Thymus (tissue), 11 donors: ENCODE data around the gene FUT7. TPM values are rescaled to one million over a fixed set of nuclear protein-coding genes. Genes with fewer than 3 reads are reported as not detected.

Experiments
- DNase-seq, 9 donors: peaks; one replicate each; pipeline ENCODE4 v3.0.0-alpha.2; 2013; ENCODE audit warnings: low spot score in 9 of 9, low read depth in 6 of 9, missing footprints in 1 of 9
- H3K27ac ChIP-seq, 2 donors: one replicate each; pipeline ENCODE4 v1.5.1; 2013; ENCODE audit warnings: control low read depth in 1 of 2, low read depth in 1 of 2, low read length in 1 of 2, mild to moderate bottlenecking in 1 of 2, moderate library complexity in 1 of 2
- H3K27me3 ChIP-seq, 2 donors: one replicate each; pipeline ENCODE4 v1.5.1; 2013; ENCODE audit warnings: low read length in 1 of 2; ENCODE audit not compliant: control insufficient read depth in 2 of 2, insufficient read depth in 1 of 2
- H3K36me3 ChIP-seq, 2 donors: one replicate each; pipeline ENCODE4 v1.5.1; 2013; ENCODE audit warnings: low read length in 1 of 2, mild to moderate bottlenecking in 1 of 2, moderate library complexity in 1 of 2; ENCODE audit not compliant: control insufficient read depth in 2 of 2, insufficient read depth in 2 of 2
- H3K4me1 ChIP-seq, 2 donors: one replicate each; pipeline ENCODE4 v1.5.1; 2013; ENCODE audit warnings: low read length in 2 of 2; ENCODE audit not compliant: control insufficient read depth in 2 of 2, insufficient read depth in 2 of 2
- H3K4me3 ChIP-seq, 2 donors: one replicate each; pipeline ENCODE4 v1.5.1; 2013; ENCODE audit warnings: low read length in 2 of 2, control low read depth in 1 of 2, mild to moderate bottlenecking in 1 of 2
- H3K9me3 ChIP-seq, 2 donors: one replicate each; pipeline ENCODE4 v1.5.1; 2013; ENCODE audit warnings: low read length in 1 of 2, mild to moderate bottlenecking in 1 of 2; ENCODE audit not compliant: control insufficient read depth in 2 of 2, insufficient read depth in 1 of 2
- WGBS: extraction: QIAGEN DNeasy Blood & Tissue Kit; methylation state at CpG from one replicate; pipeline ENCODE4 v1.1.7; 2013; 5-methylcytosine and 5-hydroxymethylcytosine counted together
- polyA plus RNA-seq: library from polyadenylated mRNA; stranded (reverse); fragments of 200-250 nt; gene quantifications from one replicate; pipeline ENCODE4 v1.2.3, GENCODE V29; 2013
- total RNA-seq: library from RNA; stranded (reverse); fragments of 120-200 nt; gene quantifications from one replicate; pipeline ENCODE4 v1.2.4, GENCODE V29; 2013
- donor health status: healthy.

The FUT7 gene
- total and polyA plus RNA-seq, 2 donors = 0.99 to 4.6 TPM

DNA sequence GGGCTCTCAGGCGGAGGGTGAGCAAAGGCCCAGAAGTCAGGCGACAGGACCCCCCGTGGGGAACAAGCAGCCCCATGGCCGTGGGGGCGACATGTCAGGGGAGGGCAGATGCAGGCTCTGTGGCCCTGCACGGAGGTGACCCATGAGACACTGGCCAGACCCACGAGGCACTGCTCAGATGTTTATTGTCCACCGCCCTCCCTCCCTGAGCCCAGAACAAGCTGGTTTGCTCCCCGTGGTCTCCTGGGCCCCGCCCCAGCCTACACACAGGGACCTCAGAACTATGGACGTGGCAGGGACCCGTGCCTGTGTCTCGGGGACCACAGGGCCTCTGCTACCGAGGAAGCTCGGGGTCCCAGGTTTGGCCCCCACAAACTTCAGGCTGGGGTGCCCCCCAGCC lies 1.9 kb downstream of the FUT7 start:
- no peaks in the 10 kb centered on the region for H3K9me3 ChIP-seq
- H3K27me3 ChIP-seq = peaks cover 31 to 75% of the 10 kb centered on the region in 2 donors
- H3K36me3 ChIP-seq = no peaks in the 10 kb centered on the region
- H3K27ac ChIP-seq = no peak overlapping the region
- WGBS = 31% methylated on average over 15 of the region's 15 CpGs
- peaks cover 13 to 58% of the 10 kb centered on the region in 2 donors for H3K4me1 ChIP-seq
- DNase-seq = no peak
- no peak overlapping the region for H3K4me3 ChIP-seq

DNA sequence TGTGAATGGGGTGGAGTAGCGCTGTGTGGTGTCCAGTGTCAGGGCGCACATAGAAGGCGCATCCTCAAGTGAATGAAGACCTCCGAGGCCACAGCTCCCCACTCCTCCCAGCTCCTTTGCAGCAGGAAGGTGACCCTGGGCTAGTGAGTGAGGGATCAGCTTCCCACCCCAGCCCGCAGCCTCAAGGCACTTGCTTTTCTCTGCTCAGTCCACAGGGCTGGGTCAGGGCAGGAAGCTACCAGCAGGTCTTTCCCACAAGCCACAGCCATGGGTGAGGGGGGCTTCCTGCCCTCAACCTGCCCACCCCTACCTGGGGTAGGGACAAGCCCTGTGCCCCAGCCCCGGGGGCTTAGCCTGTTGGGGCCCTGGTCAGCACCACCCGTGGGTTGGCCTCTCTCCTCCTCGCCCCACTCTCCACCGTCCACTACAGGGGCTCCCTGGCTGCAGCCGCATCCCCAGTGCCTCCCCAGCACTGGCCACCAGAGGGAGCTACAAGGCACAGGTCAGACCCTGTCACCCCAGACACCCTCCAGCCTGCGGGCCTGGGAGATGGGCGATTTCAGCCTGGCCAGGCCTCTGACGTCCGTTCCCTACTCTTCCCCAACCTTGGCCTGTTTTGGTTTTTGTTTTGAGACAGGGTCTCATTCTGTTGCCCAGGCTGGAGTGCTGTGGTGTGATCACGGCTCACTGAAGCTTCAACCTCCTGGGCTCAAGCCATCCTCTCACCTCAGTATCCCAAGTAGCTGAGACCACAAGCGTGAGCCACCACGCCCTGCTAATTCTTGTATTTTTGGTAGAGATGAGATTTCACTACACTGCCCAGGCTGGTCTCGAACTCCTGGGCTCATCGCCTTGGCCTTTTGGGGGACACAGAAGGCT lies 2.6 kb downstream of the FUT7 start:
- DNase-seq = peak in 6 of 9 donors; percentile 29 to 69 (median 58)
- Histone ChIP-seq H3K27me3 (peaks cover 28 to 68% of the 10 kb centered on the region in 2 donors), H3K4me1 (peaks cover 13 to 51% of the 10 kb centered on the region in 2 donors), H3K9me3 (no peaks in the 10 kb centered on the region), H3K36me3 (no peaks in the 10 kb centered on the region), H3K4me3 (peak overlapping the region; percentile 44 to 54), H3K27ac (no peak overlapping the region)
- 13% methylated on average over 19 of the region's 19 CpGs for WGBS

DNA sequence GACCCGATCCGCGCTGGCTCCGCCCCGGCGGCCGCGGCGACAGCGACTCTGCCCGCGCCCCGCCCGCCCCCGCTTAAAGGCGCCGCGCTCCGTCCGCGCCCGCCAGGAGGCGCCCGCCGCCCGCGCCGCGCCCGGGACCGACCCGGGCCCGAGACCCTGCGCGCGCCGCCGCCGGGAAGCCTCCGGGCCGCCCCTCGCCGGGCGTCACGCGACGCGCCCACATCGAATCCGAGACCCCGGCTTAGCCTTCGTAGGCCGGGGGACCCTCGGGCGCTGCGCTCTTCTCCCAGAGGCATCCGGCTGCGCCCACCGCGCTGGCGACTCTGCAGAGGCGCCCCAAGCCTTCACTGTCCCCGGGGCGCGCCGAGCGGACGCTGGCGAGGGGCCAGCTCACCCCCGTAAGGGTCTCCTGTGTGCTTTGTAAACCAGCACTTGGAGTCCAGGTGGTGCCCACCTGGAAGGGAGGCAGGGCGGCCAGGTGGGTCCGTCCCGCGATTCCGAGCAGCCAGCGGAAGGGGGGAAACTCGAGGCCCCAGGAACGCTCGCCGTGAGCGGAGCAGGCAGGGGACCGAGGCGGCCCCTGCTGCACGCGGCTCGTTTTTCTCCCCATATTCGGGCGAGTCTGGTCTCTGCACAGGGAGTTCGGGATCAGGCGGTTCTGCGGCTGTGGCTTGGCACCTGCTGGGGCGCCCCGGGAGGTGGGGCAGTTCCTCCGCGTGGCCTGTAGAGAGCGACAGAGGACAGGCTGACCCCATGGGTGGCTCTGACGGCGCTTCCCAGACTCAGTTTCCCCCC lies 3.4 kb downstream of the FUT7 start:
- under 1% methylated on average over 98 of the region's 98 CpGs for WGBS
- Histone ChIP-seq H3K27ac (peak overlapping the region; percentile 11 to 32), H3K27me3 (peaks cover 27 to 63% of the 10 kb centered on the region in 2 donors), H3K4me3 (peak overlapping the region; percentile 44 to 54), H3K4me1 (peaks cover 13 to 50% of the 10 kb centered on the region in 2 donors), H3K36me3 (no peaks in the 10 kb centered on the region), H3K9me3 (no peaks in the 10 kb centered on the region)
- DNase-seq = peak in 8 of 9 donors; percentile 17 to 73 (median 42)

DNA sequence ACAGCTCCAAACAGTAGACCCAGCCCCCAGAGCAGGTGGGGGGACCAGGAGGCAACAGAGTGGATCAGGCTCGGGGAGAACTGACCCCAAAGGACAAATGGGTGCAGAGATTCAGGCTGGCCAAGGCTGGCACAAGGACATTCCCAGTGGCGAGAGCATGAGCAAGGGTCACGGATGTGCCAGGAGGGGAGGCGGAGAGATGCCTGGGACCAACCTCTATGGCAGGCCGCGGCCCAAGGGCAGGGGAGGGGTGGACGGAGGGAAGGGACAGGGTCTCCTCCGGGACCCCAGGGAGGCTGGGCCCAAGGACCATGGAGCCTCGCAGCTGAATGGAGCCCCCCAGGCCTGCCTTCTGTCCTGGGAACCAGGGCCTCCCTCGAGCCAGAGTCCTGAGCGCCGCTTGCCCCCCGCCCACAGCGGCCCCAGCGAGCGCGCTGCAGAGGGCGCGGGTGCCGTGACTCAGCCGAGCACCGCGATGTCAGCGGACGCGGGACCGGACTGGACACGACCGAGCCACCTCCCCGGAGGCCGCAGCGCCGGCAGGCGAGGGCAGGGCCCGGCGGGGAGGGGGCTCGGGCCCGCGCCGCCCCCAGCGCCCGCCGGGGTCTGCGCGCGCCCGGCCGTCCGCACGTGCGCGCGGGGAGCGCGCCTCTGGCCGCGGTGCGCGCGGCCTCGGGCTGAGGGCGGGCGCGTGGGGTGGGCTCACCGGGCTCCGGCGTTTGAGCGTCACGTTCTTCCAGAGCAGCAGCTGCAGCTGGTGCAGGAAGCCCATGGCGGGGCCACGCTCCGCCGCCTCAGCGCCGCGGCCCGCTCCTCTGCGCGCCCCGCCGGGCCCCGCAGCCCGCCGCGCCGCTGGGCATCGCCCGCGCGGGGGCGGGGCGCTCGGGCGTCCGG lies 4.3 kb downstream of the FUT7 start, which contains the start of gene ABCA2:
TSS of gene ABCA2 (minus strand) at position 869 of the 894 bp plus-strand sequence. CDS start at position 772, 97 bp downstream.
- DNase-seq = no peak
- no peaks in the 10 kb centered on the region for H3K36me3 ChIP-seq
- peaks cover 13 to 47% of the 10 kb centered on the region in 2 donors for H3K4me1 ChIP-seq
- peak within 1 kb of the TSS; percentile 11 to 32 for H3K27ac ChIP-seq
- 9% methylated on average over 90 of the region's 95 CpGs for WGBS
- peak within 1 kb of the TSS; percentile 44 to 54 for H3K4me3 ChIP-seq
- peaks cover 27 to 58% of the 10 kb centered on the region in 2 donors for H3K27me3 ChIP-seq
- no peaks in the 10 kb centered on the region for H3K9me3 ChIP-seq

DNA sequence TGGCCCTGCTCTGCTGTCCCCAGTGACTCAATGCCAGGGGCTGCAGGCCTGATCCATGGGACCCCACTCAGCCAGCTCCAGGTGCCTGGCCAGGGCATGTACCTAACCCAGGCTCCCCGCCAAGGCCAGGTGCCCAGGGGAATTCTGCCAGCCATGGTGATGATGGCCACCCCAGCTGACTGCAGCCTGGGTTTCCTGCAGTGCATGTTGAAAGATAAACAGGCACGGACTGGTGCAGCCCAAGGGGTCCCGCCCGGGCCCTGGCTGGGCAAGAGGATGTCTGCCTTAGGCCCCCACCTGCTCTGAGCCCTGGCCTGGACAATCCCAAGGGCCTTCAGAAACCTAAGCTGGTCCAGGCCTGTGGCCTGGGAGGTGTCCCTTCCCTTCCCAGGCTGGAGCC lies 5.1 kb downstream of the FUT7 start:
- peaks cover 24 to 51% of the 10 kb centered on the region in 2 donors for H3K27me3 ChIP-seq
- no peaks in the 10 kb centered on the region for H3K9me3 ChIP-seq
- DNase-seq = no peak
- H3K4me1 ChIP-seq = peaks cover 8 to 39% of the 10 kb centered on the region in 2 donors
- 95% methylated on average over 4 of the region's 4 CpGs for WGBS
- H3K4me3 ChIP-seq = no peak overlapping the region
- H3K36me3 ChIP-seq = no peaks in the 10 kb centered on the region
- no peak overlapping the region for H3K27ac ChIP-seq

DNA sequence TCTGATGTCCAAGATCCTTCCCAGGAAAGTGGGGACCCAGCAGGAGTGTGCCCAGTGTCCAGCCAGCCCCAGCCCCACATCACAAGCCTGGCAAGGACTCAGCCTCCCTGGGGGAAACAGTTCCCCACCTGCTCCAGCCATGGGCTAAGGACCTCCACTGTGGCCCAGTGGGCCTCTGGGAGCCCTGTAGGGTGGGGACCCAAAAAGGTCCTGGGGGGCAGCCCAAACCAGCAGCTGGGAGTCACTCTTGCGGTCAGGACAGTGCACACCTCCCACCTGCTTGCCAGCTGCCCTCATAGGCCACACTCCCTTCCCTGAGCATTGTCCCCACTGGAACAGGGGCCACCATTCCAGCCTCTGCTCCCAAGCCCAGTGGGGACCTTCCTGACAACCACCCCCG lies 5.5 kb downstream of the FUT7 start:
- H3K27ac ChIP-seq = no peak overlapping the region
- DNase-seq = no peak
- H3K36me3 ChIP-seq = no peaks in the 10 kb centered on the region
- H3K9me3 ChIP-seq = no peaks in the 10 kb centered on the region
- H3K4me3 ChIP-seq = no peak overlapping the region
- H3K4me1 ChIP-seq = peaks cover 8 to 37% of the 10 kb centered on the region in 2 donors
- 94% methylated on average over 2 of the region's 2 CpGs for whole genome bisulfite sequencing
- peaks cover 20 to 47% of the 10 kb centered on the region in 2 donors for H3K27me3 ChIP-seq

DNA sequence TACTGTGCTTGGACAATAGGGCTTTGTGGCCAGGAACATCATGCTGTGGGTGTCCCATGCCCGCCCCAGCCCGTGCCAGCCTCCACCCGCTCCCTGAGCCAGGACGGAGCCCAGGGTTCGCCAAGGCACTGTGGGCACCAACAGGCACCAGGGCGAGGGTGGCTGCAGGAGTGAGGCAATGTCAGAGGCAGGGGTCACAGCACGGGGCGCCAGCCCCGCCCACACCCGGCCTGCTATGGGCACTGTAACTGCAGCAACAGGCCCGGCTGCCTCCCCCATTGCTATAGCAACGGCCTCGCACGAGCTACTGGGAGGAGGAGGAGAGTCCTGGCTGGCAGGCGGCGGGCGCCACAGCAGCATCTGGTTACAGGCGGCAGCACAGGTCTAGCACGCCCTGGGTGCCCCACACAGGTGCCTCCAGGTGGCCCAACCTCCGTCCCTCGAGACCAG lies 6.3 kb downstream of the FUT7 start:
- H3K27ac ChIP-seq = no peak overlapping the region
- no peaks in the 10 kb centered on the region for H3K36me3 ChIP-seq
- H3K4me1 ChIP-seq = peaks cover 8 to 34% of the 10 kb centered on the region in 2 donors
- no peaks in the 10 kb centered on the region for H3K9me3 ChIP-seq
- WGBS = 93% methylated on average over 21 of the region's 21 CpGs
- no peak for DNase-seq
- no peak overlapping the region for H3K4me3 ChIP-seq
- peaks cover 12 to 39% of the 10 kb centered on the region in 2 donors for H3K27me3 ChIP-seq

DNA sequence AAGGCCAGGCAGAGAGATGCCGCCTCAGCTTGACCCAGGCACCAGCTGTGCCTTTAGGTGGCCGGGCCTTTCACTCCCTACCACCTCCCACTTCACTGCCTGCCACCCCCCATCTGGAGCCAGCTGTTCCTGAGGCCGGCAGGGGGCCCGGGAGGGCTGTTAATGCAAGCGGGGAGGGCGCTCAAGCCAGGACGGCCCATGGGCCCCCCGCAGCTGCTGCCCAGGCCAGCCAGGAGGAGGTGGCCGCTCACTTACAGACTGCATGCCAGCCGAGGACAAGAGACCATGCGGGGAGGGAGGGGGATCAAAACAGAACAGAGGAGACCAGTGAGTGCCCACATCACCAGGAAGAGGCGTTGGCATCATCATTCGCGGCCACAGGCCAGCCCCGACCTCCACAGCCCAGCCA lies 8.3 kb downstream of the FUT7 start:
- DNase-seq = no peak
- Histone ChIP-seq H3K27me3 (peaks cover 5 to 20% of the 10 kb centered on the region in 2 donors), H3K4me3 (no peak overlapping the region), H3K4me1 (peaks cover 0 to 14% of the 10 kb centered on the region in 2 donors), H3K36me3 (no peaks in the 10 kb centered on the region), H3K9me3 (no peaks in the 10 kb centered on the region), H3K27ac (no peak overlapping the region)
- 95% methylated on average over 15 of the region's 15 CpGs for WGBS
